ENCODE results near the gene KLHL24.

GRCh38 chr3:183587336-183587735 is 48.1 kb upstream of the KLHL24 start:
- TF ChIP-seq MAFK (IDR thresholded peaks at IDR 0.05; ENCODE audit: low read depth, low read length), result no peak
- no peak for TF ChIP-seq CTCF (conservative IDR thresholded peaks at IDR 0.05; ENCODE audit: low read depth, low read length)
- TF ChIP-seq MXI1 (IDR thresholded peaks at IDR 0.05; ENCODE audit: borderline replicate concordance, low read depth, low read length), result no peak
- no peak for TF ChIP-seq MAZ (IDR thresholded peaks at IDR 0.05; ENCODE audit: borderline replicate concordance, low read depth, low read length)
- no peak for TF ChIP-seq POLR2A (IDR thresholded peaks at IDR 0.05; ENCODE audit: low read depth, low read length)
- no peak for TF ChIP-seq NFE2L2 (IDR thresholded peaks at IDR 0.05; ENCODE audit: low read depth, low read length)
- no peak for TF ChIP-seq USF2 (IDR thresholded peaks at IDR 0.05; ENCODE audit: low read depth, low read length)
